GM21786 (cell line): Measurements from ENCODE around the gene SPRR2E.
"Not testable (repeated sequence)": the region's sequence is repeated elsewhere in the genome, so short reads cannot be mapped to it uniquely, and the experiment has no call there.

Experiments used
- ATAC-seq: cut with Tn5 transposase; IDR thresholded peaks from one replicate; pipeline ENCODE4 v1.9.1; 2021; ENCODE audit not compliant: unreplicated experiment

Gene SPRR2E

GRCh38 chr1:153070243-153070642, 24.1 kb downstream of the SPRR2E start:
- no peak for ATAC-seq

GRCh38 chr1:153058826-153059784, 35.2 kb downstream of the SPRR2E start:
- no peak for ATAC-seq

GRCh38 chr1:153058154-153058553, 36.2 kb downstream of the SPRR2E start:
- no peak for ATAC-seq

- ATAC-seq = no peak
Measured at GRCh38 chr1:153057375-153057774, 37.0 kb downstream of the SPRR2E start, which contains the start of gene SPRR2A. TSS of gene SPRR2A (minus strand) at chr1:153057512. CDS start at chr1:153056735, 777 bp downstream.

DNA sequence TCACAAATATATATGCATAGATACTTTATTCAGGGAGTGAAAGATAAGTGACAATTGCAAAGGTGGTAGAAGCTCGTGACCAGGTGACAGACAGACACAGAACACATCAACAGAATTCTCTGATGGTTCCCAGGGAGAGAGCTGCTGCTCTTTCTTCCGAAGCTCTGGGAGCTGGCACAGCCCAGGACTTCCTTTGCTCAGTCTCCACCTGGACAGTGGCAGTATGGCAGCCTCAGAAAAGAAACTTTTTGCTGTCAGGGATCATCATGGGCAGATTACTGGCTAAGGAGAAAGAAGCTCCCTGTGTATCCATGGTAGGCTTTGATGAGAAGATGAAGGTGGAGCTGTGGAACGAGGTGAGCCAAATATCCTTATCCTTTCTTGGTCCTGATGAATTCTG, 38.2 kb downstream of the SPRR2E start:
- not testable (repeated sequence) for ATAC-seq

- no peak for ATAC-seq
Measured at GRCh38 chr1:153049211-153049610, 45.1 kb downstream of the SPRR2E start.
